GM23248 (cell line): ENCODE results near the gene KCTD6. TPM values are rescaled to one million over a fixed set of nuclear protein-coding genes. Genes with fewer than 3 reads are reported as not detected.
A peak's percentile ranks its signal among the peaks of the same experiment; 100 is the strongest.

ENCODE experiments used
- DNase-seq: peaks from one replicate; pipeline ENCODE4 v3.0.0-alpha.2; 2015
- H2AFZ ChIP-seq: fragments of 200-600 bp; sonication (generic); 2 replicates; pipeline ENCODE4 v1.6.1; 2016; ENCODE audit warnings: antibody characterized with exemption
- H3F3A ChIP-seq: fragments of 200-600 bp; sonication (generic); 2 replicates; pipeline ENCODE4 v1.6.1; 2016; ENCODE audit warnings: mild to moderate bottlenecking, antibody characterized with exemption, mixed run types; ENCODE audit not compliant: insufficient read depth
- H3K27ac ChIP-seq: fragments of 200-600 bp; sonication (generic); 2 replicates; pipeline ENCODE4 v1.5.1; 2016; ENCODE audit warnings: mild to moderate bottlenecking
- H3K27me3 ChIP-seq: fragments of 200-600 bp; sonication (generic); replicated peaks from 2 replicates; pipeline ENCODE4 v1.6.1; 2016; ENCODE audit warnings: mild to moderate bottlenecking; ENCODE audit not compliant: insufficient read depth
- H3K36me3 ChIP-seq: fragments of 200-600 bp; sonication (generic); 2 replicates; pipeline ENCODE4 v1.6.1; 2016; ENCODE audit warnings: low read depth, mild to moderate bottlenecking
- H3K4me1 ChIP-seq: fragments of 200-600 bp; sonication (generic); 2 replicates; pipeline ENCODE4 v1.6.1; 2016; ENCODE audit warnings: mild to moderate bottlenecking; ENCODE audit not compliant: insufficient read depth
- H3K4me2 ChIP-seq: fragments of 200-600 bp; sonication (generic); one replicate; pipeline ENCODE4 v1.6.1; 2016; ENCODE audit warnings: mild to moderate bottlenecking; ENCODE audit not compliant: unreplicated experiment
- H3K4me3 ChIP-seq: fragments of 200-600 bp; sonication (generic); 2 replicates; pipeline ENCODE4 v1.5.1; 2016; ENCODE audit warnings: mild to moderate bottlenecking
- H3K79me2 ChIP-seq: fragments of 200-600 bp; sonication (generic); 2 replicates; pipeline ENCODE4 v1.6.1; 2016; ENCODE audit warnings: mild to moderate bottlenecking; ENCODE audit not compliant: insufficient read depth
- H3K9ac ChIP-seq: fragments of 200-600 bp; sonication (generic); 2 replicates; pipeline ENCODE4 v1.6.1; 2016; ENCODE audit warnings: mild to moderate bottlenecking
- H3K9me2 ChIP-seq: fragments of 200-600 bp; sonication (generic); 2 replicates; pipeline ENCODE4 v1.6.1; 2016; ENCODE audit warnings: mixed run types, mild to moderate bottlenecking, moderate library complexity; ENCODE audit not compliant: insufficient read depth
- H3K9me3 ChIP-seq: fragments of 200-600 bp; sonication (generic); one replicate; pipeline ENCODE4 v1.6.1; 2017; ENCODE audit warnings: low read depth
- H4K20me1 ChIP-seq: fragments of 200-600 bp; sonication (generic); 2 replicates; pipeline ENCODE4 v1.6.0; 2016; ENCODE audit not compliant: insufficient read depth
- EZH2 ChIP-seq: fragments of 200-600 bp; sonication (generic); IDR thresholded peaks from 2 replicates; pipeline ENCODE4 v1.6.1; 2018; ENCODE audit warnings: antibody characterized with exemption, mild to moderate bottlenecking; ENCODE audit not compliant: insufficient read depth, poor library complexity, severe bottlenecking
- EZH2phosphoT487 ChIP-seq: fragments of 200-600 bp; sonication (generic); IDR thresholded peaks from 2 replicates; pipeline ENCODE4 v1.6.1; 2018; ENCODE audit warnings: antibody characterized with exemption, moderate library complexity, mild to moderate bottlenecking, low read depth; ENCODE audit not compliant: insufficient read depth
- WGBS, 2 experiments: methylation state at CpG; one replicate each; pipeline ENCODE4 v1.1.6; 2015 to 2017; ENCODE audit warnings: low lambda C conversion rate in 2 of 2, low coverage in 1 of 2; ENCODE audit errors: missing lambda C conversion rate in 2 of 2; 5-methylcytosine and 5-hydroxymethylcytosine counted together
- in situ Hi-C: fragments of 300-500 bp; cut with MboI; formaldehyde crosslinking; loops from 2 replicates; pipeline ENCODE4 v1.15.0; 2020
- polyA plus RNA-seq: library from polyadenylated mRNA; unstranded; fragments of >200 nt; fragmentation: Nextera tagmentation; extraction: Ambion mirVana; gene quantifications from 2 replicates; pipeline ENCODE4 v1.2.1, GENCODE V29; 2016
- total RNA-seq: library from RNA; depleted of rRNA; stranded (reverse); fragments of >200 nt; shearing (Covaris generic); gene quantifications from 2 replicates; pipeline ENCODE4 v1.2.3, GENCODE V29; 2014

Gene KCTD6
- total and polyA plus RNA-seq, 2 experiments from 2014 or later: 12.8 to 13.7 TPM

DNA sequence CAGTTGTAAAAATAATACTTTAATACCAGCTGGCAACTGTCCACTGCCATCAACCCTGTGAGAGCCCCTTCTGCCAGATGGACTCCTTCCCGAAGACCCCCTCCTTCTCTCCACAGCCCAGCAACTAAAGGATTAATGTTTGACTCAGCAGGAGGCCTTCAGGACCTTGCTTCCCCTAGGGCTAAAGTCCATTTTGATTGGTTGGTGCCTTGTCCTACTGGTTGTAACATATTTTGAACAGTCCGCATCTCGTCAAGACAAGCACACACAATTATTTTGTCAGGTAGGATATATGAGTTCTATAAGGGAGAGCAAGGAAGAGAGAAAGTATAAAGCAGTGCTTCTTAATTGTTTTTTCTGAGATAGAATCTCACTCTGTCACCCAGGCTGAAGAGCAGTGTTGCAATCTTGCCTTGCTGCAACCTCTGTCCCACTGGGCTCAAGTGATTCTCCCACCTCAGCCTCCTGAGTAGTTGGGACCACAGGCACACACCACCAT is 26.4 kb downstream of the KCTD6 start:
- no peak overlapping the region for H3K27ac ChIP-seq
- H3K4me2 ChIP-seq: no peak overlapping the region

DNA sequence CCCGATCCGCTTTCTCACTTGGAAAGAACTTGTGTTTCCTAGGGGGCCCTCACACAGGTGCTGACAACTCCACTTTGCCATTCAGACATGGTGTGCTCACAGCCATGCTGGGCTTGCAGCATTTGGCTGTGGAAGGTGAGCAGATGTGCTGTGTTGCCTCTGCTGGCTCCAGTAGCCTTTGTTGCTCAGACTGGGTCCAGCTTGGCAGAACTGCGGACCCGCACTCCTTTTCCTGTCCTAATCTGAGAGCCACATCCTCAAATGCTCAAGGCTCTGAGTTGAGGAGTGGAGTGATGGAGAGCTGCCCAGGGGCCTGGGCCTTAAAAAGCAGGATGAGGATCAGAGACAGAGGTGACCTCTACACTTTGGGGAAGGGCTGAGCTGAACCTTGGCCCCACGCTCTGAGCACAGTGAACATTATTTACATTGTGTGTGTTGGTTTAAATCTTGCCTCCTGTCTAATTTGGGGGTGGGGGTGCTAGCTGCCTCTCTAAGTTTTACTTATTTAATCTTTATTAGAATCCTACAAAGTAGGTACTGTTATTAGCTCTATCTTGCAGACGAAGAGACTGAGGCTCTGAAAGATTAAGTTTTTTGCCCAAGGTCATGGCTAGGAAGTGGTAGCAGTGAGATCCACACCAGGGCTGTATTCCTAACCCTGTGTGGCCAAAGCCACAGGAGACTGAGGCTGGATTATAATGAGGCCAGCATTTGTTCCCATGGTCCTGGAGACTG is 27.9 kb downstream of the KCTD6 start:
- H4K20me1 ChIP-seq: no peaks in the 10 kb centered on the region
- in situ Hi-C loops: no loop called here
- H3K4me1 ChIP-seq: no peaks in the 10 kb centered on the region
- no peak overlapping the region for H3K4me3 ChIP-seq
- no peak overlapping the region for H3K9ac ChIP-seq
- H3K27me3 ChIP-seq: no peaks in the 10 kb centered on the region
- no peak for DNase-seq
- H3K4me2 ChIP-seq: no peak overlapping the region
- H2AFZ ChIP-seq: no peak overlapping the region
- no peak overlapping the region for H3K27ac ChIP-seq
- H3K79me2 ChIP-seq: no peaks in the 10 kb centered on the region
- H3K9me2 ChIP-seq: no peaks in the 10 kb centered on the region
- no peaks in the 10 kb centered on the region for H3K9me3 ChIP-seq
- no peaks in the 10 kb centered on the region for H3F3A ChIP-seq
- H3K36me3 ChIP-seq: peaks cover 8% of the 10 kb centered on the region; the same call in 1 of the 2 replicates
- TF ChIP-seq EZH2 (no peak), EZH2phosphoT487 (no peak)
- WGBS, 2 experiments: 86 to 93% methylated on average over 6 of the region's 6 CpGs

More for the DNA sequence above, 26.4 kb downstream of the KCTD6 start:
- Histone ChIP-seq H3K4me3 (no peak overlapping the region), H3K4me1 (no peaks in the 10 kb centered on the region), H3K9me3 (no peaks in the 10 kb centered on the region), H3K36me3 (0 out of 2 replicates have a peak, but pooled peaks cover 4% of the 10 kb centered on the region), H3F3A (no peaks in the 10 kb centered on the region), H3K9ac (no peak overlapping the region), H3K27me3 (no peaks in the 10 kb centered on the region), H3K79me2 (no peaks in the 10 kb centered on the region), H2AFZ (no peak overlapping the region), H4K20me1 (no peaks in the 10 kb centered on the region), H3K9me2 (no peaks in the 10 kb centered on the region)
- no peak for TF ChIP-seq EZH2phosphoT487
- TF ChIP-seq EZH2: no peak
- in situ Hi-C loops: no loop called here
- DNase-seq: no peak
- WGBS, 2 experiments: 64% methylated on average over 3 of the region's 3 CpGs

DNA sequence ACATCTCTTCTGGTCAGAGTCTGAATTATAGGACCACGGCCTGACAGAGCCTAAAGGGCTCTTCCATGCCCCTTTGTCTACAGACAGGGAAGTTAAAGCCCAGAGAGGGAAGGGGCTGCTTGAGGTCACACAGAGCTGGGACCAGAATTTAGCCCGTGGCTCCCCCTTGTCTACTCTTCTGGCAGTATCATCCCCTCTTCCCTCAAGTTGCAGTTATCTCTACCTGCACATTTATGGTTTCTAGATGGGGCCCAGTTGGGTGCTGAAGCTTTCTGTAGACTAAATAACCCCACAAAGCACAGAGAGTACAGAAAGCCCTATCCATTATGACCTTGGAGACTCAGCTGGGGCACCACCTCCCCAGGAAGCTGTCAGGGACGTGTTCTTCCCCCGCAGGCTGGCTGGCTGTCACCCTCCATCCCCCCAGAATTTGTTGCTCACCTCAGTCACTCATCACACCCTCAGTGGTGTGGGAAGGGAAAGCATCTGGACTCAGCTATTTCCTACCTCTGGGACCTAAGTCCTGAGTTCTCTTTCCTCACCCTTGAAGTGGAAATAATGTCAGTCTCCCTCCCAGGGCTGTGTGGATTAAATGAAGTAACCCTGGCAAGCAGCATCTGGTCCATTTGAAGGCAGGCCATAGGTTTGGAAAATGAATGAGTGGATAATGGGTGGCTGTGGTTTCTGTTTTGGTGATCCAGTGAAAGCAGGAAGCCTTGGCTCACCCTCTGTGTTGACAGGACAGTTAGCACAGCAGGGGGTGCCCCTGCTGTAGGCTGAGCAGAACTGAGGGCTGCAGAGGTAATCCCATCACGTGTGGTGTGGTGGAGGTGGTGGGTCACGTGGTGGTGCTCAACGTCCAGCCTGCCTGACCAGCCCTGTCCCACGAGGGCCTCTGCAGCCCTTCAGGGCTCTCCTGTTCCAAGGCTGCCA is 28.8 kb downstream of the KCTD6 start:
- Histone ChIP-seq H3K4me3 (no peak overlapping the region), H2AFZ (no peak overlapping the region), H3F3A (no peaks in the 10 kb centered on the region), H3K36me3 (peaks cover 8% of the 10 kb centered on the region; the same call in 1 of the 2 replicates), H3K9me2 (no peaks in the 10 kb centered on the region), H3K27me3 (no peaks in the 10 kb centered on the region), H3K9ac (no peak overlapping the region), H3K4me2 (no peak overlapping the region), H3K4me1 (no peaks in the 10 kb centered on the region), H3K79me2 (no peaks in the 10 kb centered on the region), H4K20me1 (no peaks in the 10 kb centered on the region), H3K27ac (no peak overlapping the region), H3K9me3 (no peaks in the 10 kb centered on the region)
- TF ChIP-seq EZH2phosphoT487: no peak
- 41 to 48% methylated on average over 8 of the region's 8 CpGs for WGBS, 2 experiments
- DNase-seq: peak; percentile 36
- in situ Hi-C loops: no loop called here

GRCh38 chr3:58521336-58521670 is 29.4 kb downstream of the KCTD6 start:
- no peak for TF ChIP-seq EZH2
- no peak for TF ChIP-seq EZH2phosphoT487
- no peak overlapping the region for H3K9ac ChIP-seq
- H3K36me3 ChIP-seq: peaks cover 8% of the 10 kb centered on the region; the same call in 1 of the 2 replicates
- no peaks in the 10 kb centered on the region for H3K27me3 ChIP-seq
- DNase-seq: no peak
- H2AFZ ChIP-seq: no peak overlapping the region
- no peaks in the 10 kb centered on the region for H3K9me3 ChIP-seq
- in situ Hi-C loops: no loop called here
- H3K4me1 ChIP-seq: peaks cover 1% of the 10 kb centered on the region; the same call in 1 of the 2 replicates
- no peak overlapping the region for H3K27ac ChIP-seq
- WGBS, 2 experiments: 94 to 97% methylated on average over 2 to 3 of the region's 3 CpGs
- no peaks in the 10 kb centered on the region for H3K9me2 ChIP-seq
- H3K4me2 ChIP-seq: no peak overlapping the region
- H4K20me1 ChIP-seq: no peaks in the 10 kb centered on the region
- H3K4me3 ChIP-seq: no peak overlapping the region
- H3K79me2 ChIP-seq: no peaks in the 10 kb centered on the region
- H3F3A ChIP-seq: no peaks in the 10 kb centered on the region
